ENCODE measurements around the gene NKG7. TPM values are rescaled to one million over a fixed set of nuclear protein-coding genes. Genes with fewer than 3 reads are reported as not detected.

NKG7 gene
- total and polyA plus RNA-seq, 2 of the 13 experiments (the other 11 are each of a cell fraction or from before 2014, with no cell fraction given), result 0.40 TPM; not detected in 1

- TF ChIP-seq, protein P1, sequence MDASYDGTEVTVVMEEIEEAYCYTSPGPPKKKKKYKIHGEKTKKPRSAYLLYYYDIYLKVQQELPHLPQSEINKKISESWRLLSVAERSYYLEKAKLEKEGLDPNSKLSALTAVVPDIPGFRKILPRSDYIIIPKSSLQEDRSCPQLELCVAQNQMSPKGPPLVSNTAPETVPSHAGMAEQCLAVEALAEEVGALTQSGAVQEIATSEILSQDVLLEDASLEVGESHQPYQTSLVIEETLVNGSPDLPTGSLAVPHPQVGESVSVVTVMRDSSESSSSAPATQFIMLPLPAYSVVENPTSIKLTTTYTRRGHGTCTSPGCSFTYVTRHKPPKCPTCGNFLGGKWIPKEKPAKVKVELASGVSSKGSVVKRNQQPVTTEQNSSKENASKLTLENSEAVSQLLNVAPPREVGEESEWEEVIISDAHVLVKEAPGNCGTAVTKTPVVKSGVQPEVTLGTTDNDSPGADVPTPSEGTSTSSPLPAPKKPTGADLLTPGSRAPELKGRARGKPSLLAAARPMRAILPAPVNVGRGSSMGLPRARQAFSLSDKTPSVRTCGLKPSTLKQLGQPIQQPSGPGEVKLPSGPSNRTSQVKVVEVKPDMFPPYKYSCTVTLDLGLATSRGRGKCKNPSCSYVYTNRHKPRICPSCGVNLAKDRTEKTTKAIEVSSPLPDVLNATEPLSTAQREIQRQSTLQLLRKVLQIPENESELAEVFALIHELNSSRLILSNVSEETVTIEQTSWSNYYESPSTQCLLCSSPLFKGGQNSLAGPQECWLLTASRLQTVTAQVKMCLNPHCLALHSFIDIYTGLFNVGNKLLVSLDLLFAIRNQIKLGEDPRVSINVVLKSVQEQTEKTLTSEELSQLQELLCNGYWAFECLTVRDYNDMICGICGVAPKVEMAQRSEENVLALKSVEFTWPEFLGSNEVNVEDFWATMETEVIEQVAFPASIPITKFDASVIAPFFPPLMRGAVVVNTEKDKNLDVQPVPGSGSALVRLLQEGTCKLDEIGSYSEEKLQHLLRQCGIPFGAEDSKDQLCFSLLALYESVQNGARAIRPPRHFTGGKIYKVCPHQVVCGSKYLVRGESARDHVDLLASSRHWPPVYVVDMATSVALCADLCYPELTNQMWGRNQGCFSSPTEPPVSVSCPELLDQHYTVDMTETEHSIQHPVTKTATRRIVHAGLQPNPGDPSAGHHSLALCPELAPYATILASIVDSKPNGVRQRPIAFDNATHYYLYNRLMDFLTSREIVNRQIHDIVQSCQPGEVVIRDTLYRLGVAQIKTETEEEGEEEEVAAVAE (CRISPR knock-in tag; IDR thresholded peaks at IDR 0.05; ENCODE audit: borderline replicate concordance), result 0 out of 2 replicates have a peak, but pooled peaks have one; percentile 56
- TF ChIP-seq DPF2 (CRISPR knock-in tag; IDR thresholded peaks at IDR 0.05; ENCODE audit: borderline replicate concordance, low read depth) (peak; percentile 45; the same call in 1 of the 2 replicates), FOXA3 (CRISPR knock-in tag; IDR thresholded peaks at IDR 0.05) (peak; percentile 74), TGIF2 (CRISPR knock-in tag; IDR thresholded peaks at IDR 0.05) (peak; percentile 41; the same call in 1 of the 2 replicates), ZNF687 (CRISPR knock-in tag; IDR thresholded peaks at IDR 0.05) (peak; percentile 58; the same call in 1 of the 2 replicates), POLR2G (IDR thresholded peaks at IDR 0.05; ENCODE audit: low read depth, low read length) (peak; percentile 97), CHCHD3 (CRISPR knock-in tag; IDR thresholded peaks at IDR 0.05) (no peak), GATAD2A (CRISPR knock-in tag; IDR thresholded peaks at IDR 0.05) (peak; percentile 79), DNMT1 (CRISPR knock-in tag; IDR thresholded peaks at IDR 0.05) (no peak), XBP1 (CRISPR knock-in tag; IDR thresholded peaks at IDR 0.05) (0 out of 2 replicates have a peak, but pooled peaks have one; percentile 20), ZHX1 (CRISPR knock-in tag; IDR thresholded peaks at IDR 0.05; ENCODE audit: low read depth) (peak; percentile 56), ZNF329 (CRISPR knock-in tag; IDR thresholded peaks at IDR 0.05; ENCODE audit: low read depth) (0 out of 2 replicates have a peak, but pooled peaks have one; percentile 21), ARNT (IDR thresholded peaks at IDR 0.05) (no peak), MIER2 (CRISPR knock-in tag; IDR thresholded peaks at IDR 0.05) (no peak), ZC3H4 (CRISPR knock-in tag; IDR thresholded peaks at IDR 0.05; ENCODE audit: borderline replicate concordance) (peak; percentile 98), RXRA (CRISPR knock-in tag; IDR thresholded peaks at IDR 0.05) (peak; percentile 89), FOXO1 (CRISPR knock-in tag; IDR thresholded peaks at IDR 0.05) (peak; percentile 90)
Measured at GRCh38 chr19:51365211-51365964, 7.1 kb downstream of the NKG7 start (continued).

Measured in HepG2 (cell line).